SK-N-SH (cell line): ENCODE data around the gene GALM. TPM values are rescaled to one million over a fixed set of nuclear protein-coding genes. Genes with fewer than 3 reads are reported as not detected.

ENCODE experiments used
- CTCF ChIA-PET: fragments of 300-600, 350-600 bp; formaldehyde crosslinking; extraction: SDS; loops from one replicate; lab custom pipeline; 2021; lab: Yijun Ruan, JAX
- POLR2A ChIA-PET: fragments of 350-600 bp; sonication (Branson Sonifier 250); formaldehyde crosslinking; extraction: SDS; loops from one replicate; lab custom pipeline; 2020; ENCODE audit warnings: antibody characterized with exemption, inconsistent platforms; lab: Yijun Ruan, JAX
- DNase-seq: peaks from one replicate; pipeline ENCODE4 v3.0.0; 2012
- H2AFZ ChIP-seq: fragments of 200-600 bp; sonication (generic); 2 replicates; pipeline ENCODE4 v1.8.1; 2016; ENCODE audit warnings: antibody characterized with exemption, mild to moderate bottlenecking, low read depth
- H3F3A ChIP-seq: fragments of 200-600 bp; sonication (generic); replicated peaks from 2 replicates; pipeline ENCODE3; 2016; ENCODE audit warnings: antibody characterized with exemption, mild to moderate bottlenecking; ENCODE audit not compliant: insufficient read depth
- H3K27ac ChIP-seq, 2 experiments: fragments of 200-500 bp in 1 of 2; fragments of 200-600 bp in 1 of 2; sonication (Bioruptor generic) in 1 of 2; sonication (generic), shearing (Covaris generic) in 1 of 2; 2 replicates each; pipeline versions ENCODE4 v1.5.1 to v1.6.1; 2014 to 2016; ENCODE audit warnings: low read depth in 2 of 2, inconsistent platforms in 1 of 2, low read length in 1 of 2, mild to moderate bottlenecking in 1 of 2, mixed read lengths in 1 of 2
- H3K27me3 ChIP-seq: fragments of 200-600 bp; sonication (generic), shearing (Covaris generic); 2 replicates; pipeline ENCODE4 v1.6.1; 2016; ENCODE audit warnings: mixed run types; ENCODE audit not compliant: insufficient read depth
- H3K36me3 ChIP-seq, 2 experiments: fragments of 200-500 bp in 1 of 2; fragments of 200-600 bp in 1 of 2; sonication (Bioruptor generic) in 1 of 2; sonication (generic) in 1 of 2; replicated peaks in 1 of 2; 2 replicates each; pipeline versions ENCODE3 to v1.5.1; 2014 to 2016; ENCODE audit warnings: low read length in 1 of 2, mild to moderate bottlenecking in 1 of 2; ENCODE audit not compliant: insufficient read depth in 2 of 2, control insufficient read depth in 1 of 2
- H3K4me1 ChIP-seq, 2 experiments: fragments of 200-500 bp in 1 of 2; fragments of 200-600 bp in 1 of 2; sonication (Bioruptor generic) in 1 of 2; sonication (generic), shearing (Covaris generic) in 1 of 2; 2 replicates each; pipeline versions ENCODE4 v1.5.1 to v1.6.1; 2014 to 2016; ENCODE audit warnings: low read depth in 1 of 2, low read length in 1 of 2, mixed run types in 1 of 2; ENCODE audit not compliant: insufficient read depth in 2 of 2, control insufficient read depth in 1 of 2
- H3K4me2 ChIP-seq: fragments of 200-600 bp; sonication (generic), shearing (Covaris generic); 2 replicates; pipeline ENCODE4 v1.6.1; 2017; ENCODE audit warnings: mixed run types
- H3K4me3 ChIP-seq, 2 experiments: fragments of 200-500 bp in 1 of 2; fragments of 200-600 bp in 1 of 2; sonication (Bioruptor generic) in 1 of 2; sonication (generic), shearing (Covaris generic) in 1 of 2; 2 replicates each; pipeline versions ENCODE4 v1.5.1 to v1.8.1; 2014 to 2016; ENCODE audit warnings: low read depth in 2 of 2, inconsistent platforms in 1 of 2, low read length in 1 of 2, mild to moderate bottlenecking in 1 of 2, mixed read lengths in 1 of 2, moderate library complexity in 1 of 2
- H3K79me2 ChIP-seq: fragments of 200-600 bp; sonication (generic); 2 replicates; pipeline ENCODE4 v1.8.1; 2017; ENCODE audit warnings: mild to moderate bottlenecking; ENCODE audit not compliant: insufficient read depth
- H3K9ac ChIP-seq: fragments of 200-600 bp; sonication (generic); 2 replicates; pipeline ENCODE4 v1.6.1; 2017; ENCODE audit warnings: mixed run types
- H3K9me2 ChIP-seq: fragments of 200-600 bp; sonication (generic); 2 replicates; pipeline ENCODE4 v1.6.1; 2017; ENCODE audit warnings: mixed run types
- H3K9me3 ChIP-seq: fragments of 200-600 bp; sonication (generic); 2 replicates; pipeline ENCODE4 v1.6.1; 2017; ENCODE audit warnings: mixed run types, mild to moderate bottlenecking, moderate library complexity
- H4K20me1 ChIP-seq: fragments of 200-600 bp; sonication (generic); 2 replicates; pipeline ENCODE4 v1.6.1; 2017; ENCODE audit warnings: mild to moderate bottlenecking, mixed run types; ENCODE audit not compliant: insufficient read depth
- CTCF ChIP-seq: fragments of 200-600 bp; sonication (generic); IDR thresholded peaks from 2 replicates; pipeline ENCODE4 v1.6.1; 2017; ENCODE audit warnings: antibody characterized with exemption, mild to moderate bottlenecking, moderate library complexity
- ELF1 ChIP-seq: IDR thresholded peaks from 2 replicates; pipeline ENCODE4 v1.4.0; 2012
- EP300 ChIP-seq, 2 experiments: IDR thresholded peaks; 2 replicates each; pipeline versions ENCODE4 v1.4.0 to v1.6.1; 2012; ENCODE audit warnings: borderline replicate concordance in 1 of 2, low read depth in 1 of 2, low read length in 1 of 2
- EZH2phosphoT487 ChIP-seq: fragments of 200-600 bp; sonication (generic); IDR thresholded peaks from 2 replicates; pipeline ENCODE4 v1.6.1; 2017; ENCODE audit warnings: low read depth, mixed run types, mild to moderate bottlenecking, antibody characterized with exemption, moderate library complexity, borderline replicate concordance
- FOSL2 ChIP-seq: IDR thresholded peaks from 2 replicates; pipeline ENCODE4 v1.4.0; 2012; ENCODE audit warnings: low read depth, mild to moderate bottlenecking, moderate library complexity, borderline replicate concordance
- FOXJ3 ChIP-seq: sonication (generic); formaldehyde crosslinking; IDR thresholded peaks from 2 replicates; pipeline ENCODE4 v1.5.1; 2020; ENCODE audit warnings: mild to moderate bottlenecking, missing genetic modification reagents
- GATA2 ChIP-seq: sonication (generic); formaldehyde crosslinking; IDR thresholded peaks from 2 replicates; pipeline ENCODE4 v1.5.0; 2020; ENCODE audit warnings: mild to moderate bottlenecking, missing genetic modification reagents
- JUND ChIP-seq: IDR thresholded peaks from 2 replicates; pipeline ENCODE4 v1.4.0; 2012
- NFIC ChIP-seq: IDR thresholded peaks from 2 replicates; pipeline ENCODE4 v1.4.0; 2012; ENCODE audit warnings: borderline replicate concordance
- NRF1 ChIP-seq: IDR thresholded peaks from 2 replicates; pipeline ENCODE4 v1.6.1; 2012; ENCODE audit warnings: low read depth, mild to moderate bottlenecking, low read length
- RAD21 ChIP-seq: IDR thresholded peaks from 2 replicates; pipeline ENCODE4 v1.6.1; 2012; ENCODE audit warnings: mild to moderate bottlenecking, low read length
- RCOR1 ChIP-seq: fragments of 150-350 bp; IDR thresholded peaks from 2 replicates; pipeline ENCODE4 v1.6.1; 2017; ENCODE audit warnings: antibody characterized with exemption, low read length
- SIN3A ChIP-seq: IDR thresholded peaks from 2 replicates; pipeline ENCODE4 v1.6.1; 2012; ENCODE audit warnings: low read depth, mild to moderate bottlenecking, low read length, moderate library complexity, borderline replicate concordance
- TAF1 ChIP-seq: IDR thresholded peaks from 2 replicates; pipeline ENCODE4 v1.6.1; 2012; ENCODE audit warnings: low read depth, mild to moderate bottlenecking, low read length, moderate library complexity, borderline replicate concordance
- TCF12 ChIP-seq: IDR thresholded peaks from 2 replicates; pipeline ENCODE4 v1.4.0; 2012
- YY1 ChIP-seq: IDR thresholded peaks from 2 replicates; pipeline ENCODE4 v1.4.0; 2012; ENCODE audit warnings: low read depth, mild to moderate bottlenecking
- ZBTB33 ChIP-seq: IDR thresholded peaks from 2 replicates; pipeline ENCODE4 v1.4.0; 2012; ENCODE audit warnings: low read depth, borderline replicate concordance
- WGBS: methylation state at CpG from one replicate; pipeline ENCODE4 v1.1.6; 2017; ENCODE audit warnings: low lambda C conversion rate; 5-methylcytosine and 5-hydroxymethylcytosine counted together
- polyA plus RNA-seq, 3 experiments: library from polyadenylated mRNA; depleted of rRNA; stranded (reverse); fragments of >200 nt; gene quantifications; 2 replicates each; pipeline ENCODE4 v1.2.3, GENCODE V29; 2012
- TF ChIP-seq, protein P1 (sequence below): fragments of 150-350 bp; IDR thresholded peaks from 2 replicates; pipeline ENCODE4 v1.6.1; 2016; ENCODE audit warnings: mild to moderate bottlenecking, low read depth, low read length
- TF ChIP-seq, protein P2 (sequence below): fragments of 150-350 bp; IDR thresholded peaks from 2 replicates; pipeline ENCODE4 v1.6.1; 2017; ENCODE audit warnings: antibody characterized with exemption, low read length, low read depth, borderline replicate concordance

GALM gene
- polyA plus RNA-seq, 1 of the 3 experiments (the other 2 are of a cell fraction), result 17.9 TPM

- Histone ChIP-seq H3K27me3 (no peaks in the 10 kb centered on the region), H3K4me1 (no peaks in the 10 kb centered on the region), H3K79me2 (no peaks in the 10 kb centered on the region), H3K36me3 (no peaks in the 10 kb centered on the region), H3K9me2 (no peaks in the 10 kb centered on the region), H3K27ac (no peak overlapping the region), H2AFZ (no peak overlapping the region), H4K20me1 (no peaks in the 10 kb centered on the region), H3F3A (peaks cover 3% of the 10 kb centered on the region), H3K9ac (no peak overlapping the region), H3K4me3 (no peak overlapping the region), H3K4me2 (no peak overlapping the region), H3K9me3 (no peaks in the 10 kb centered on the region)
- ChIA-PET POLR2A (no interaction called here), CTCF (interaction anchor here (0.6 to 1.4 kb wide), 3 partner anchors 13 to 192 kb away, joined by 3 to 8 read pairs (median 3); no protein-coding TSS in a partner anchor)
- TF ChIP-seq EP300 (IDR thresholded peaks at IDR 0.05; ENCODE audit: borderline replicate concordance in 1 of 2, low read depth in 1 of 2, low read length in 1 of 2), result no peak
- no peak for TF ChIP-seq NFIC
- no peak for TF ChIP-seq RAD21
- TF ChIP-seq NRF1, result no peak
- TF ChIP-seq TAF1, result no peak
- no peak for TF ChIP-seq FOSL2
- TF ChIP-seq ELF1, result no peak
- TF ChIP-seq GATA2, result no peak
- TF ChIP-seq SIN3A, result no peak
- TF ChIP-seq CTCF, result no peak
- no peak for TF ChIP-seq ZBTB33
- TF ChIP-seq EZH2phosphoT487, result no peak
- TF ChIP-seq RCOR1, result no peak
- TF ChIP-seq JUND, result no peak
- no peak for TF ChIP-seq YY1
- no peak for TF ChIP-seq FOXJ3
- no peak for TF ChIP-seq TCF12
- TF ChIP-seq, protein P1, sequence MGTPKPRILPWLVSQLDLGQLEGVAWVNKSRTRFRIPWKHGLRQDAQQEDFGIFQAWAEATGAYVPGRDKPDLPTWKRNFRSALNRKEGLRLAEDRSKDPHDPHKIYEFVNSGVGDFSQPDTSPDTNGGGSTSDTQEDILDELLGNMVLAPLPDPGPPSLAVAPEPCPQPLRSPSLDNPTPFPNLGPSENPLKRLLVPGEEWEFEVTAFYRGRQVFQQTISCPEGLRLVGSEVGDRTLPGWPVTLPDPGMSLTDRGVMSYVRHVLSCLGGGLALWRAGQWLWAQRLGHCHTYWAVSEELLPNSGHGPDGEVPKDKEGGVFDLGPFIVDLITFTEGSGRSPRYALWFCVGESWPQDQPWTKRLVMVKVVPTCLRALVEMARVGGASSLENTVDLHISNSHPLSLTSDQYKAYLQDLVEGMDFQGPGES, result no peak
- TF ChIP-seq, protein P2, sequence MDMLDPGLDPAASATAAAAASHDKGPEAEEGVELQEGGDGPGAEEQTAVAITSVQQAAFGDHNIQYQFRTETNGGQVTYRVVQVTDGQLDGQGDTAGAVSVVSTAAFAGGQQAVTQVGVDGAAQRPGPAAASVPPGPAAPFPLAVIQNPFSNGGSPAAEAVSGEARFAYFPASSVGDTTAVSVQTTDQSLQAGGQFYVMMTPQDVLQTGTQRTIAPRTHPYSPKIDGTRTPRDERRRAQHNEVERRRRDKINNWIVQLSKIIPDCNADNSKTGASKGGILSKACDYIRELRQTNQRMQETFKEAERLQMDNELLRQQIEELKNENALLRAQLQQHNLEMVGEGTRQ, result no peak
- WGBS, result 96% methylated on average over 1 of the region's 1 CpG
- no peak for DNase-seq
Observed at GRCh38 chr2:38727661-38728060, 61.7 kb downstream of the GALM start.
